ENCODE measurements around the gene HSD3B7. TPM values are rescaled to one million over a fixed set of nuclear protein-coding genes. Genes with fewer than 3 reads are reported as not detected.

Gene HSD3B7
- total RNA-seq, 4 donors from 2014 or later: 12.4 to 29.8 (median 19.0) TPM

- DNase-seq (ENCODE audit: low spot score in 2 of 2): no peak
- WGBS, 2 donors: 78 to 81% methylated on average over 24 to 25 of the region's 25 CpGs
- no peak overlapping the region for H3K4me3 ChIP-seq (ENCODE audit: low read depth, poor library complexity, severe bottlenecking)
- TF ChIP-seq CTCF (IDR thresholded peaks at IDR 0.05): no peak
- TF ChIP-seq POLR2A (IDR thresholded peaks at IDR 0.05): no peak
- intact Hi-C loops (cut with DNase I; ENCODE audit: low total_unique reads): loop anchor here (5.0 to 10.0 kb wide), 3 partner anchors 161 to 889 kb away; partner anchors contain the start of genes ZNF267 and ZNF843
Observed at GRCh38 chr16:30983289-30983889, 1.6 kb upstream of the HSD3B7 start.

DNA sequence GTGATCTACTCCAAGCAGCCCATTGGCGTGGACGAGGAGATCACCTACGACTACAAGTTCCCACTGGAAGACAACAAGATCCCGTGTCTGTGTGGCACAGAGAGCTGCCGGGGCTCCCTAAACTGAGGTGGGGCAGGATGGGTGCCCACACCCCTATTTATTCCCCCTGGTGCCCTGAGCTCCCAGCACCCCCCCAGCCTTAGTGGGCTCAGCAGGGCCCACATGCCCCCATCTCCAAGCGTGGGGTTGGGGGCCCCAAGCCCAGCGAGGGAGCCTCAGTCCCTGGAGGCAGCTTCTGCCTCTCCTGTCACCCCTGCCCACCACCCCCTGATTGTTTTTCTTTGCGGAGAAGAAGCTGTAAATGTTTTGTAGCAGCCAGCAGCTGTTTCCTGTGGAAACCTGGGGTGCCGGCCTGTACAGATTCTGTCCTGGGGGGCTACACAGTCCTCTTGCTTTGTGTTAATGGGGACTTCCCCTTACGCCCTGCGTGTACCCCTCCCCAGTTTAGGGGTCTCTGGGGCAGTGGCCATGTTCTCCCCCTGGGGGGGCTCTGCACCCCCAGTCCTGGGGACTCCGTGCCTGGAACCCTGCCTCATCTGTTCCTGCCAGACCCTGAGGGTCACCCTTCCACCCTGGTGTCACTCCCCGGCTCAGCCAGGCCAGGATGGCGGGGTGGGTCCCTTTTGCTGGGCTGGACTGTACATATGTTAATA, 953 bp upstream of the HSD3B7 start:
- DNase-seq (ENCODE audit: low spot score in 2 of 2): no peak
- 78 to 79% methylated on average over 14 of the region's 14 CpGs for WGBS, 2 donors
- TF ChIP-seq CTCF (IDR thresholded peaks at IDR 0.05): no peak
- no peak for TF ChIP-seq POLR2A (IDR thresholded peaks at IDR 0.05)
- no peak overlapping the region for H3K4me3 ChIP-seq (ENCODE audit: low read depth, poor library complexity, severe bottlenecking)
- intact Hi-C loops (cut with DNase I; ENCODE audit: low total_unique reads): loop anchor here (5.0 to 10.0 kb wide), 3 partner anchors 161 to 888 kb away; partner anchors contain the start of genes ZNF267 and ZNF843

DNA sequence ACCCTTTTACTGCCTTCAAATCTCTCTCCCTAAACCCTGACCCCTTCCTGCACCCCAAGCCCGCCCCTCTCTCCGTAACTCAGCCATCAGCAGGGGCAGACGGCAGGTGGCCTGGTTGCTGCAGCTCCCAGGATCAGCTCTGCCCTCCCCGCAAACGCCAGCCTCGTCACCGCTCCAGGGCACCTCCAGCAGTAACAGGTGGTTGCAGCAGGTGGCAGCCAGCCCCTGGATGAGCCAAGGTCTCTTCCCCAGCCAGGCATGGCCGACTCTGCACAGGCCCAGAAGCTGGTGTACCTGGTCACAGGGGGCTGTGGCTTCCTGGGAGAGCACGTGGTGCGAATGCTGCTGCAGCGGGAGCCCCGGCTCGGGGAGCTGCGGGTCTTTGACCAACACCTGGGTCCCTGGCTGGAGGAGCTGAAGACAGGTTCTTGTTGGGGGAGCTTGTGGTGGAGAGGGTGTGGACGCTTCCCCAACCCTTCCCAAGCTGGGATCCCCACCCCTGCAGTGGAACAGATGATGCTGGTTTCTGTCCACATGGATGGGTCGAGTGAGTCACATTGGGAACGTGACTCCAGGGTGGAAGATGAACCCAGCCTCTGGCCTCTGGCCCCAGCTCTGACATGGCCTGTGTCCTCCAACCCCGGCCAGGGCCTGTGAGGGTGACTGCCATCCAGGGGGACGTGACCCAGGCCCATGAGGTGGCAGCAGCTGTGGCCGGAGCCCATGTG, 558 bp downstream of the HSD3B7 start:
- TF ChIP-seq POLR2A (IDR thresholded peaks at IDR 0.05) (no peak), CTCF (IDR thresholded peaks at IDR 0.05) (no peak)
- peak; percentile 67 to 91 for DNase-seq (ENCODE audit: low spot score in 2 of 2)
- intact Hi-C loops (cut with DNase I; ENCODE audit: low total_unique reads): loop anchor here (5.0 to 10.0 kb wide), 3 partner anchors 107 to 459 kb away; partner anchors contain the start of genes VKORC1 and ZNF843
- H3K4me3 ChIP-seq (ENCODE audit: low read depth, poor library complexity, severe bottlenecking): peak overlapping the region; percentile 27
- 27 to 34% methylated on average over 14 to 19 of the region's 20 CpGs for WGBS, 2 donors

DNA sequence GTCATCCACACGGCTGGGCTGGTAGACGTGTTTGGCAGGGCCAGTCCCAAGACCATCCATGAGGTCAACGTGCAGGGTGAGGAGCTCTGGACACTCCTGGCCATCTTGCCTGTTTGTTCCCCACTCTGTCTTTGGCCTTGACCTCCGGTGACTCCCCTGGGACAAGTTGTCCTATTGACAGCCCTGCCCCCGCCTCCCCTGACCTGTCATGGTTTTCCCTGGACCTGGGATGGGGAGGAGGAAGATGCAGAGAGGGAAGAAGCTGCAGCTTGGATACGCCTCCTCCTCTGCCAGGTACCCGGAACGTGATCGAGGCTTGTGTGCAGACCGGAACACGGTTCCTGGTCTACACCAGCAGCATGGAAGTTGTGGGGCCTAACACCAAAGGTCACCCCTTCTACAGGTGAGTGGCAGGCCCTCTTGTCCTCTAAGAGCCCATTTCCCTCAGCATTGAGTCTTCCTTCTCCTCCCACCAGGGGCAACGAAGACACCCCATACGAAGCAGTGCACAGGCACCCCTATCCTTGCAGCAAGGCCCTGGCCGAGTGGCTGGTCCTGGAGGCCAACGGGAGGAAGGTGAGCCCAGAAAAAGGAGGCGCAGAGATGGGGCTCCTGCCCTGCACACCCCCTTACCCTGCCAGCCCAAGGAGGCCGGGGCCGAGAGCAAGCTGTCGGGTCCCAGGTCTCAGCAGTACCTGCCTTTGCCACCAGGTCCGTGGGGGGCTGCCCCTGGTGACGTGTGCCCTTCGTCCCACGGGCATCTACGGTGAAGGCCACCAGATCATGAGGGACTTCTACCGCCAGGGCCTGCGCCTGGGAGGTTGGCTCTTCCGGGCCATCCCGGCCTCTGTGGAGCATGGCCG, 1.4 kb downstream of the HSD3B7 start:
- TF ChIP-seq CTCF (IDR thresholded peaks at IDR 0.05): no peak
- TF ChIP-seq POLR2A (IDR thresholded peaks at IDR 0.05): no peak
- WGBS, 2 donors: 88 to 89% methylated on average over 24 to 28 of the region's 29 CpGs
- no peak overlapping the region for H3K4me3 ChIP-seq (ENCODE audit: low read depth, poor library complexity, severe bottlenecking)
- intact Hi-C loops (cut with DNase I; ENCODE audit: low total_unique reads): loop anchor here (5.0 to 10.0 kb wide), 3 partner anchors 106 to 458 kb away; partner anchors contain the start of genes VKORC1 and ZNF843
- DNase-seq (ENCODE audit: low spot score in 2 of 2): no peak

DNA sequence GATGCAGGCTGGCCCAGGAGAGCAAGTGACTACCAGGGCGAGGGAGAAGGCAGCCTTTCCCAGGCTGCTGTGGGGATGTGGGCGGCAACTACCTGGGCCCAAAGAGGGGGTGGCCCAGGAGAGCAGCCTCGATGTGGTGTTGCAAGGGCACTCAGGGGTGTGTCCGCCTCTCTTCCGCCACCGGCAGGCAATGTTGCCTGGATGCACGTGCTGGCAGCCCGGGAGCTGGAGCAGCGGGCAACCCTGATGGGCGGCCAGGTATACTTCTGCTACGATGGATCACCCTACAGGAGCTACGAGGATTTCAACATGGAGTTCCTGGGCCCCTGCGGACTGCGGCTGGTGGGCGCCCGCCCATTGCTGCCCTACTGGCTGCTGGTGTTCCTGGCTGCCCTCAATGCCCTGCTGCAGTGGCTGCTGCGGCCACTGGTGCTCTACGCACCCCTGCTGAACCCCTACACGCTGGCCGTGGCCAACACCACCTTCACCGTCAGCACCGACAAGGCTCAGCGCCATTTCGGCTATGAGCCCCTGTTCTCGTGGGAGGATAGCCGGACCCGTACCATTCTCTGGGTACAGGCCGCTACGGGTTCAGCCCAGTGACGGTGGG, 2.7 kb downstream of the HSD3B7 start:
- no peak for TF ChIP-seq CTCF (IDR thresholded peaks at IDR 0.05)
- no peak for TF ChIP-seq POLR2A (IDR thresholded peaks at IDR 0.05)
- no peak for DNase-seq (ENCODE audit: low spot score in 2 of 2)
- no peak overlapping the region for H3K4me3 ChIP-seq (ENCODE audit: low read depth, poor library complexity, severe bottlenecking)
- intact Hi-C loops (cut with DNase I; ENCODE audit: low total_unique reads): loop anchor here (5.0 to 10.0 kb wide), 3 partner anchors 105 to 457 kb away; partner anchors contain the start of genes VKORC1 and ZNF843
- WGBS, 2 donors: 88 to 89% methylated on average over 28 to 30 of the region's 30 CpGs
